NCI-H1436 (cell line): Measurements from ENCODE around the gene TSC22D3.
A peak's percentile ranks its signal among the peaks of the same experiment; 100 is the strongest.

Source experiments
- DNase-seq: peaks from one replicate; lab custom pipeline; 2025; lab: John Stamatoyannopoulos, UW

TSC22D3 gene

DNA sequence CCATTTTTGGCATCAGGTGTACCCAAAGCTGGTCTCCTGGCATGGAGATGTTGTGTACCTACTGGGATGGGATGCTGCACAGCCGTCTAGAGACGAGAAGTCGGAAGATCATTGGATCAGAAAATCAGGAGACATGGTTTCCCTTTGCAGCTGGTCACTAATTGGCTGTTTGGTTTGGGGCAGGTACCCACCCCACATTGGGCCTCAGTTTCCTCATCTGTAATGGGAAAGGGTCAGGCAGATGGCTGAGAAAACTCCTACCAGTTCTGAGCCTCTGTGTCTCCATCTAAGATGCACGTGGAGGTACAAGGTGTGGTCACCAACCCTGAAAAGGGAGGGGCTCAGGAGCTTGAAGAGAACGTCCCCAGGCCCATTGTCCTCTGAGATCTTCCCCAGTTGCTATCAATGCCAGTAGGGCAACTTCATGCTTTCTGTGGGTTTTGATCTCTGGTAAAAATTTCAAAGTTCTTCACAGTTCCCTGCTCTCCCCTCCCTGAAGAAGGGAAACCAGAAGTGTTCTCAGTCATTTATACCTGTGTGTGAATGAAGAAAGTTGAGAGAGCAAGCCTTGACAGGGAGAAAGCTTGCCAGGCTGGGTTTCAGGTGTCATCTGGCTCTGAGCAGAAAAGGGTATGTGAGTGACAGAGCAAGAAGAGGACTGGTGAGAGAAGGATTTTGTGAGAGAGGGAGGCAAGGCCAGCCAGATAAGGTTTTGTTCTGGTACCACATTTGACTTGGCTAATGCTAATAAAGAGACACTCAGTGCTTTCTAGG, 15.1 kb downstream of the TSC22D3 start:
- DNase-seq = no peak

DNA sequence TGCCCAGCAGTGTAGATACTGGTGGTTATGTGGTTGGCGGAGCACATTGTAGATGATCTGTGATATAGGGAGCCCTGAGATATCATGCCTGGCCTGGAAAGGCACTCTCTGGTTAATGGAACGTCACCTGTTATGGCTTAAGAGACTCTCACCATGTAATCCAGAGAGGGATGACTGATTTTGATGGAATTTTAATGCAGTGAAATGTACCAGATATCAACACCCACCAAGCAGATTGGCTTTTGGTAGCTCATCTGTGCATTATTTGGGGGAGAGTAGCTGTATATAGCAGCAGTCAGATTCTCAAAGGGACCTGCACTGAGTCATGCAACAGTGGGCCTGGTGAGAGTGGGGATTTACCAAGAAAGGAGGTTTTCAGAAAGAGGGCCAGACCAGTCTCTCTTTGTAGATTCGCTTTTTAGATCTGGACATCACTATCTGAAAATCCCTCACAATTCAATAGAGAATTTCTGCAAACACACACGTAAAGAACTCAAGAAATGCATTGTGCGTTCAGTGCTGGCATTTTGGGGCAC, 17.3 kb downstream of the TSC22D3 start:
- no peak for DNase-seq

DNA sequence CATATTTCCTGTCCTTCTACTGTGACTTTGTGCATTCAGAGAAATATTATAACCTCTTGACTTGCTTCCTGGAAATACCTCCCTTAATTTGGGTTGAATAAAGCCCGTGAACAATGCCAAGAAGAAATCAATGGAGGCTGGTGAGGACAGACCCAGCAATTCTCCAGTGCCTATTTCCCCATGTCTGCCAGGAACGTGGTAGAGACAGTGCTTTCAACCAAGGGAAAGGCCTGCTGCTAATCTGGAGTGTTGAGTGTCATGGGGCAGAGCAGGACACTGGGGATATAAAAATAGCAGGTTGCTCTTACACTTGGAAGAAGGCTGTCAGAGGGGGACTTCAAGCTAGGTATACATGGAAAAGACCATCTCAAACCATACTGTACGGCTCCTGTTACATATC, 19.9 kb downstream of the TSC22D3 start:
- no peak for DNase-seq

DNA sequence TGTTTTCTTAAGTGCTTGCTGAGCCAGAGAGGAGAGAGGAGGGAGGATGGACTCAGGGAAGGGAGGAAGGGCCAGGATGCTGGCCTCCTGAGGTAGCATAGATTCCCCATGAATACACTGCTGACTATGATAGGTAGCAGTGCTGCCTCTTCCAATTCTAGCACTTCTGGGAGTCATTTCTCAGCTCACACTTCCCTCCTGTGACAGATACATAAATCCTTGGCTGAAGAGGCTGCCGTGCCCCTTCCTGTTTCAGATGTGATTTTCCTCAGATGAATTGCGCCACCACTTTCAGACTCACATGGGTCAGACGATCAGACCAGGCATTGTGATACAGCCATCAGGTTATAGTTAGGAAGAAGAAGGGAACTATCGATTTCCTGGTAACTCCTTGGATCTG, 22.4 kb downstream of the TSC22D3 start:
- no peak for DNase-seq

DNA sequence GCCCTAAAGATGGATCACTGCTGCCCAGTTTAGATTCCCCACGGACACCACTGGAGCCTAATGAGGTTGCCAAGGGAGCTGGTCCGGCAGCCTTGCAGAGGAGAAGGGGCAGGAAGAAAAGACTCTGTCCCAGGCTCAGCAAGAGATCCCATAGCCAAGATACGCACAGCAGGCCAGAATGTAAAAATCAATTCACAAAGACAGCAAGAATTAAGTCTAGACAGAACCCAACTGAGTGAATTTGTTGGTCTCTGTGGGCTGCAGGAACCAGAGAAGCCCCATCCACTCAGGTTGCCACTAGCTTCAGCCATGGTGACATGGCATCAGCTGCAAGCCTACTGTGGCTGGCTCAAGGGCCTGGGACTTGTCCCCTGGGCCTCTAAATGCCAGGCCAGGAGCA, 22.9 kb downstream of the TSC22D3 start:
- no peak for DNase-seq

DNA sequence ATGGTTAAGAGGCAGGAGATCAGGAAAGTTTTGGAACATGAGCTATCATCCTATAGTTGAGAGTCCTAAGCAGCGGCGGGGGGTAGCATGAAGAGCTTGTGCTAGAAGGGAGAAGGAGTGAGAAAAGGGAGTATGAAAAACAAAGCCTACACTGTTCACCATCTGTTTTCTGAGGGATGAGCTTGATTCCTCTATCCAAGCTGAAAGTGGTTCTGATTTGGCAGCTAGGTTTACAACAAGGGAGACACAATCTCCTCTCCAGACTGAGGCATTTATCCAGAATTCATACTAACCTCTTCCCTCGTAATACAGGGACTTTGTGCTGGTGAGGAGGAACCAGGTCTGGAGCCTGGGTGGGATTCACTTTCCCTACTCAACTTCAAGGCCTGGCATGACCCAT, 23.5 kb downstream of the TSC22D3 start:
- DNase-seq = no peak

DNA sequence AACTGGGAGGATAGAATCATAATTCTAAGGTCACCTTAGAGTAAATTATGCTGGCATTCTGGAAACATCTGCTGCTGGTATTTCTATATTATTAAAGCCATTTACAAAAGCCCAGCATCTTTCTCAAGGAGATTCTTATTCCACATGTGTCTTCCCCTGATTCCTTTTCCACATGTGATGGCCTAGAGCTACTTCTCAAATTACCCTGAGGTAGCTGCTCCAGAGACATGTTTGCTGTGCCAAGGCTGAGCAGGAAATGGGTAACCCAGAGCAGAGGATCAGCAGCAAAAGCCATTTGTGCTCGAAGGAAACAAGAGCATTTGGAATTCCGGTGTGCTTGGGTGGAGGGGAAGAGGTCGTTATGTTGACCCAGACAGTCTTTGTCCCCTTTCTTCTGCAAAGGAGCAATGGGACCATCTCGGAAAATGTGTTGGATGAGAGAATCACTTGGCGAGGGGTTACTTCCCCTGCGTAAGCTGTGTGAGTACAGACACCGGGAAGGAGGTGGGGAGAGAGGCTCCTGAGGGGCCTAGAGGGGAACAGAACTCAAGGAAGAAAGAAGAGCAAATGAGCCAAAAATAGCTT, 24.6 kb downstream of the TSC22D3 start:
- DNase-seq = no peak

DNA sequence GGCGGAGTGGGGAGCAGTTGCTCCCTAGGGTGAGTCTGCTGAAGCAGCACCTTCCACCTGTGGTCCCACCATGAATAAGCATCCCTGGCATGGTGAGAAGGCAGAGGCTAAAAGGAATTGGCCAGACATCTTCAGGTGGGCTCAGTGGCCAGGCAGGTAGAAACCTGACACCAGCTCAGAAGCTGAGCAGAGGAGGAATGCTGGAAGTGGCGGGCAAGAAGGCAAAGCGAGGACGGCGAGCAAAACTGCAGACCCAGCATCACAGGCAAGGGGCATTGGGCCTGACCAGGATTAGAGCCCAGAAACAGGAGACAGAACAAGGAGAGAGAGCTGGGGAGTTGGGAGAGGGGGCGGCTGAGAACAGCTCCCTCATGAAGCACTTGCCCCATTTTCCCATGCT, 25.3 kb downstream of the TSC22D3 start:
- DNase-seq = no peak

DNA sequence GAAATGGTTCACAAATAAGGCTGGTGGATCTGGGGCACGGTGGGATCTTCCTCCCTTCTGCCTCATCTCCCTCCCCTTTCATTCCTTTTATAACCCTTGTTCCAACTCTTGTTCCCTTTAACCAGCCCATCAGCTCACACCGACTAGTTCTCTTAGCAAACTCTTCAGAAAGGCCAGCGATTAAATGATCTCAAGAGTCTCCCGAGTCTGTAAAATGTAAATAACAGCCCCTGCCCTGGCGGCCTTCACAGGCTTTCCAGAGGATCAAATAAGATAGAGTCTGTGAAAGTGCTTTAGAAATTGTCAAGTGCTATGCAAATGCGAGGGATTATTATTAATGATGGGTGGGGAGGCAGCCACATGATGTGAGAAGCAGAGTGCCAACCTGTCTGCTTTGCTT, 27.1 kb downstream of the TSC22D3 start:
- DNase-seq = no peak

DNA sequence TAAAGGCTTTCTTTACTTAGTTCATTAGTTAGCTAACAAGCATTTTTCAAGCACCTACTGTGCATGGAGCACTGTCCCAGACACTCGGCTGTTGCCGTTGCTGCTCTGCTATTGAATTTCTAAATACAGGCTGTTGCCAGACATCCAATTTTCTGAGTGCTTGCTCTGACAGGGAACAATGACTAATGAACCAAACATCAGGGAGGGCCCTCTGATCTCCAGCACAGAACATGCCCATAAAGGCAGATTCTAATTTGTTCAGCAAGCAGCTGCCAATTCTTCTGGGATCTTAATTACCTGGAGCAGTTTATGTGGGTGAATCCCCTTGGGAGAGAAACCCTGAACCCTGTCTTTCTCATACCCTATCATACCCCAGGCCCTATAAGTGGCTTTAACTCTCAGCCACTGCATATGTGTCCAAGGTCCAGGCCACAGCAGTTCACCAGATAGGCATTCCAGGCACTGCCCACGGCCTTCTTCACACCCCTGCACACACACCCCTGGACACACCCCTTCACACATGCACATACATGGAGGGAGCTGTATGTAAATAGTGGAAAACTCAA, 27.9 kb downstream of the TSC22D3 start:
- DNase-seq = peak; percentile 75

DNA sequence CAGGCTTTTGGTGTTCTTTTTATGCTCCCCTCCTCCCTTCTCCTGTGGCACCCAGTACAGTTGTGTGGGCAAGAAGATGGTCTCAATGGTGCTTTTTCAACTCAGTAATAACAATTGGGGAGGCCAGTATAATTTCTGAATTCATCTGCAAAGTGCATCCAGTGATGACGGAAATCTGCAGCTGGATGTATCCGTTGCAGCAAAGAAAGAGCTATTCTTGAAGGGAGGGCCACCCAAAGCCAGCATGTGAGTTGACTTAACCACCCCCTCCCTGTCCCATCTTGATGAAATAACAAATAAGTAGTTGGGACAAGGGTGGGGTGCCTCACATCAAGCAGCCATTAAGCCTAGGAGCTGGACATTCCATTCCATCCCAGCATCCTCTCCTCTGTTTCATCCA, 30.7 kb downstream of the TSC22D3 start:
- no peak for DNase-seq

DNA sequence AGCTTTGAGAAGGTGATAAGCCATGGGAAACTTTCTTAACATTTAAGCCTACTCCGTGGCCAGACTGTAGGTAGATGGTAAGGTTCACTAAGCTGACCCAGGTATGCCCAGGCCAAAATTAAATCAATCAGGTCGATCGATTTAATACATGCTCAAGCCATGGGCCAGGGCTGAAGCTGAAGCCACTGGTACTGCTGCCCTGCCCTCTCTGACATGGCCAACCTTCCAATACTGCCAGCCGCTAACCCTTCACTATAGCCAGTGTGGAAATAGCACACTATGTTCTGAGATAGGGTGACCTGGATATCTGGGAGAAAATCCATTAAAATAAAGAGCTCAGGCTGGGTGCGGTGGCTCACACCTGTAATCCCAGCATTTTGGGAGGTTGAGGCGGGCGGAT, 31.6 kb downstream of the TSC22D3 start:
- no peak for DNase-seq

DNA sequence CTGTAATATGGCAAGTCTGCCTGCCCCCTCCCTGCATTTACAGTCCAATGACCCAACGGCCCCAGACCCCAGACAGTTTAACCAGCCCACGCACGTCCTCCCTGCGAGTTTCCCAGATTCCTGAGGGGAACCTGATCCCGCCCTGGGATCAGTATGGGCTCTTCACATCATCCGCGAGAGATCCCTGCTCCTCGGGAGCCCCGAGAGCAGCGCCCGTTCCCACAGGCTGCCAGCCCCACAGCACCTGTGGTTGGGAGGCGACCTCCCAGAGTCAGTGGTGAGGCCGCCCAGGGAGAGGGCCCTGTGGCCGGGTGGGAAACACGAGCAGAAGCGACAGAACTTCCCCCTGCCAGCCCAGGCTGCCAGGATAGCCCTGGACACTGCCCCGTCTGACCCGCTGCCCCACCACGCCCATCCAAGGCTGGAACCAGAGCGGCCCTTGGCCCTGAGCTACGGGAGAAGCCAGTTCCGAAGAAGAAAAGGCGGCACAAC, 32.8 kb downstream of the TSC22D3 start:
- DNase-seq = no peak

DNA sequence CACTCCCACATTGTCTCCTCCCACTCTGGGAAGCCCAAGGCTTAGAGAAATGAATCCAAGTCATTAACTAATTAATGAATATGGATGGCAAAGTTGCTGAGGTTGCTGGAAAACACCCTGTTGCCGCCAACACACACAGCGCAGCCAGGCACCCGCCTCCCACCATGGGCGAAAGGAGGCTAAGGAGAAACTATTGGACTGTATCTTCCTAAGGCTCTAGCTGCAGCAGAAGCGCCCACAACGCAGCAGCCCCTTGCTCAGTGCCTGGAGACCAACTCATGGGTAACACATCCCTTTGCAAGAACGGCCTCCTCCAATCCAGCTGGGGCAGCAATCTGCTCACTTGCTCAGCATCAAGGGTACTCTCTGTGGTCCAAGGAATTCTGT, 34.2 kb downstream of the TSC22D3 start:
- no peak for DNase-seq

DNA sequence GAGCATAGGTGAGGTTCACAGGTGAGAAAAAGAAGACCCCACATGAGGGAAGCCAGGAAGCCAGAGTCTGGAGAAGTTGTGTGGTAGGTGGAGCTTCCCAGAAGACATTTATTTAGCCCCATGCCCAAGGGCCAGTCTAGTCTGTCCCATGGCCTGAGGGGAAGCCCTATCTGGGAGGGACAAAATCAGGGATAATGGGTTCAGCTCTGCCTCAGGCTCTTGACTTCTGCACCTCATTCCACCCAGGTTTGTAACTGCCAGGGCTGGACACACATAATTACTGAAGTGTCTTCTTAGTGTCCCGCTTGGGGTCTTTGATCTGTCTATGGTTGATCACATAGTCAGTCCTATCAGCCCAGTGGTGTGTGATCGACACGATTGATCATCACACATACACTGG, 36.0 kb downstream of the TSC22D3 start:
- no peak for DNase-seq

DNA sequence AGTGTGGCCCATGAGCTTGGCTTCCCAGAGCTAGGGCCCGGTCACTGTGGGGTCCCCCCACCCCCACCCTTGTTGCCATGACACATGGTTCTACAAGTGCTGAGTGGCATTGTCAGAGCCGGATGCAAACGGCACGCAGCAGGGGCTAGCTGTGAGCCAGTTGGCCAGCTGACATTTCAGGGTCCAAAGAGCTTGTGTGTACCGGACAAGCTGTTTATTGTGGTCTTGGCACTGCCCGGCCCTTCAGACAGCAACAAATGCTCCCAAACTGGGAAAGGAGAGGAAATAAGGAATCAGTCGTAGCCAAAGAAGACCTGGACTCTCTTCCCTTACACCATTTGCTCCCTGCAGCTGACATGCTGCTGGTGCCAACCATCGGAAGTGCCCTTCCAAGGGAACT, 36.8 kb downstream of the TSC22D3 start:
- DNase-seq = no peak

DNA sequence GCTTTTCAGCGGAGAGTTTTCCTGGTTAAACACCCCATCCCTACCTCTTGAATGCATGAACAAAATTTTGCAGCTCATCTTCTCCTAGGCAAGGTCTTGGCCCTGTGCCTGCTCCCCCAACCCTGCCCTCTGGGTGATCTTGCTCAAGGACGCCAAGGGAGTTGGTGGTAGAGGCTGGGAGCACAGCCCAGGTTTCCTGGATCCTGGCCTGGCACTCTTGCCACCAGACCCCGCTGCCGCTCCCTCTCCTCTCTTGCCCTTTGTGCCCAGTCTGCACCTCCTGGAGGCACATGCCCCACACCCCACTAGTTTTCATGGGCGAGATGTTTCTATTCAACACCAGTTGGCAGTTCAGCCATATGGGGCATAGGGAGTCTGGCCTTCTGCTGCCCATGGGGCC, 37.3 kb downstream of the TSC22D3 start:
- no peak for DNase-seq

DNA sequence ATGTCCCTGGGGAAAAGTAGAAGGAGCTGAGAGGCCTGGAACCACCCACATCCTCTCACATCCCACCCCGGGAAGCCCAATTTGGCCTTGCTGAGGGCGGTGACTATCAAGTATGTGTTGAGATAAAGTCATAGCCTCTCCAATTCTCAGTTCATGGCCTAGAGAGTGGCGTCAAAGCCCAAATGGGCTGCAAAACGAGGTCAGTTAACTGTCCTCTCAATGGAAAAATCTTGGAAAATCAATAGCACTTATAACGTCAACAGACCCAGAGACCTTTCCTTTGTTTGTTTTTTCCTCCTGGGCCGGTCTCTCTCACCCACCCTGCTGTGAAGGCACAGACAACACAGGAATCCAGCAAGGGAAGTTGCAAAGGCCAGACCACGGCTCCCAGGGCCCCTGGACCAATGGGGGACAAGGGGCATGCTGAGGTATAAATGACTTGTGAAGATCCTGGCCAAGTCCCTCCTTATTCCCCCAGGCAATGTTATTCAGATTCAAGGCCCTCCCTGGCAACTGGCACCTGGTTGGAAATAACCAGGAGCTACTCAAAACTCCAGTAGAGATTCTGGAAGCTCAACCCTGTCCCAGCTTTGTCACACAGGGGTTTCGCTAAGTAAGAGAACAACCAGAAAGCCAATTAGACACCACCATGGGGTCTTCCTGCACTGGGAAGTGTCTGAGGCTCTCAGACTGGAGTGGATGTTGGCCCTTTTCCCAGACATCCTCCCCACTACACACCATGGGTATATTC, 38.6 kb downstream of the TSC22D3 start:
- DNase-seq = no peak

DNA sequence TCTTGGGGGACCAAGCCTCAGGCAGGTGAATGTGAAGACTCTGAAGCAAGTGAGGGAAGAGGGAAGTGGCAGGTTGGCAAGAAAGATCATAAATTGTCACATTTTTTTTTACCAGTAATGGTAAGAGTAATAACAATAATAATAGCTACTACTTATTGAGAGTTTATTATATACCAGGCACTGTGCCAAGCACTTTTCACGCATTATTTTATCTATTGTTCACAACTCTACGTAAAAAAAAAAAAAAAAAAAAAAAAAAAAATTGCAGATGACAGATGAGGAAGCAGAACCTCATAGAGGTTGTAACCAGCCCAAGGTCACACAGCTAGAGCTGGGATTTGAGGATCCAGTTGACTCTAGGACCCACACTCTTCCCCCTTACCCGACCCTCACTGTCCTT, 40.9 kb downstream of the TSC22D3 start:
- DNase-seq = no peak

DNA sequence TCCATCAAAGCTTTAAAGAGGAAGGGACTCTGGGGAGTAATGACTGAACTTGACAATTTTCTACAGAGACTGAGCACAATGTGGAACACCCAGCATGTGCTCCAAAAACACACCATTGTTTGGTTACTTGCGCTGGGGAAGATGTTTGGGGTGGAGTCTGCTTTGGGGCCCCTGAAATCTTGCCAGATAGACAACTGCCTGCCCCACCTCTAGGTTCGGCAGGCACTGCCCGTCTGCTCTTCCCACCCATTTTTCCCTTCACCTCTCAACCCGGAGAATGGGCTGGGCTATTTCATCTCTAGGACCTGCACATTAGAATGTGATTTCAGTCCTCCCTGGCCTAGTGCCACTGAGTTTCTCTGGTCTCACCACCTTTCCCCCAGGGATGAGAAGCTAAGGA, 41.9 kb downstream of the TSC22D3 start:
- DNase-seq = no peak

DNA sequence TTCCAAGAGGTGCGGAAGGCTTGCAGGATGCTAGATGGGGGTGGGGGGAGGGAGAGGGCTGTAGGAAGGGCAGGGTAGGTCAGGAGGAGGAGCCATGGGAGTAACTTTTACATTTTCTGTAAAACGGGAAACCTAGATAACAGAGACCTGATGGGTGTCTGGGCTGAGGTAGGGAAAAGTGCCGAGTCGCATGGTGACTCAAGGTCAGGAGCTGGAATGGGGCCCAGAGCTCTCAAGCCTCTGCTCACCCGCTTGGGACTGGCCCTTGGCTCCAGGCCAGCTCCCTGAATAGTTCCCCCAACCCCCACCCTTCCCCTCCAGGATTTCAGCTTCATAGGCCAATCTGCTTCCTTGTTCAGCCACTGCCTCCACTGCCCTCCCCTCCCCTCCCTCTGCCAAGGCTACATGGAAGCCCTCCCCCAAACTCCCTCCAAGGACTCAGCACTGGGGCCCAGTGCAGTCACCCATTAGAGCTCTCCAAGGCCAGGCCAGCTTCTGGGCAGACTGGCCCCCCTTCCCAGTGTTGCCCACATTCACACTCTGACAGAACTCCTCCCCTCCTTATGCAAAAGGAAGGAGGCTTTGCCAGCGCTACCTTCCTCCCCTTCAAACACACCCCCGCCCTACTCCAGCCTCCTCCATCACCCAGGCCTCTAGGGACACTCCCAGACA, 43.6 kb downstream of the TSC22D3 start:
- DNase-seq = peak; percentile 38
